ENCODE measurements around the gene DUS1L.

GRCh38 chr17:82008941-82009405, 56.6 kb downstream of the DUS1L start:
- no peak for TF ChIP-seq POLR2A (IDR thresholded peaks at IDR 0.05)
- TF ChIP-seq, protein P1, sequence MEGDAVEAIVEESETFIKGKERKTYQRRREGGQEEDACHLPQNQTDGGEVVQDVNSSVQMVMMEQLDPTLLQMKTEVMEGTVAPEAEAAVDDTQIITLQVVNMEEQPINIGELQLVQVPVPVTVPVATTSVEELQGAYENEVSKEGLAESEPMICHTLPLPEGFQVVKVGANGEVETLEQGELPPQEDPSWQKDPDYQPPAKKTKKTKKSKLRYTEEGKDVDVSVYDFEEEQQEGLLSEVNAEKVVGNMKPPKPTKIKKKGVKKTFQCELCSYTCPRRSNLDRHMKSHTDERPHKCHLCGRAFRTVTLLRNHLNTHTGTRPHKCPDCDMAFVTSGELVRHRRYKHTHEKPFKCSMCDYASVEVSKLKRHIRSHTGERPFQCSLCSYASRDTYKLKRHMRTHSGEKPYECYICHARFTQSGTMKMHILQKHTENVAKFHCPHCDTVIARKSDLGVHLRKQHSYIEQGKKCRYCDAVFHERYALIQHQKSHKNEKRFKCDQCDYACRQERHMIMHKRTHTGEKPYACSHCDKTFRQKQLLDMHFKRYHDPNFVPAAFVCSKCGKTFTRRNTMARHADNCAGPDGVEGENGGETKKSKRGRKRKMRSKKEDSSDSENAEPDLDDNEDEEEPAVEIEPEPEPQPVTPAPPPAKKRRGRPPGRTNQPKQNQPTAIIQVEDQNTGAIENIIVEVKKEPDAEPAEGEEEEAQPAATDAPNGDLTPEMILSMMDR (IDR thresholded peaks at IDR 0.05) = no peak
